ENCODE measurements around the gene C1orf74. TPM values are rescaled to one million over a fixed set of nuclear protein-coding genes. Genes with fewer than 3 reads are reported as not detected.

Gene C1orf74
- total and polyA plus RNA-seq, 5 donors from 2014 or later, result 0.07 to 0.56 (median 0.27) TPM

- Mint-ChIP-seq H3K4me1 (peaks cover 17 to 39% (median 35%) of the 10 kb centered on the region in 4 donors), H3K36me3 (peaks cover 43% of the 10 kb centered on the region), H3K9me3 (no peaks in the 10 kb centered on the region), H3K27me3 (no peaks in the 10 kb centered on the region), H3K27ac (no peak overlapping the region), H3K4me3 (no peak overlapping the region)
- peak overlapping the region; percentile 91 for H3K4me3 ChIP-seq (ENCODE audit: low read depth, low read length)
- peaks cover 95% of the 10 kb centered on the region for H3K4me1 ChIP-seq (ENCODE audit: control insufficient read depth, insufficient read depth, low read length, poor library complexity, severe bottlenecking)
- no peaks in the 10 kb centered on the region for H3K27me3 ChIP-seq (ENCODE audit: control insufficient read depth, insufficient read depth, low read length)
- peak overlapping the region; percentile 80 for H3K27ac ChIP-seq (ENCODE audit: insufficient read depth, low read length, poor library complexity, severe bottlenecking)
- H3K36me3 ChIP-seq (ENCODE audit: control insufficient read depth, insufficient read depth, low read length), result peaks cover 53% of the 10 kb centered on the region
- no peaks in the 10 kb centered on the region for H3K9me3 ChIP-seq (ENCODE audit: control insufficient read depth in 2 of 2, low read length in 2 of 2)
- DNase-seq (peak in 1 of 3 donors; percentile 33), ATAC-seq (ENCODE audit: low read depth in 2 of 2) (no peak)
These were observed 14.4 kb downstream of the C1orf74 start for GRCh38 chr1:209769971-209770370.

DNA sequence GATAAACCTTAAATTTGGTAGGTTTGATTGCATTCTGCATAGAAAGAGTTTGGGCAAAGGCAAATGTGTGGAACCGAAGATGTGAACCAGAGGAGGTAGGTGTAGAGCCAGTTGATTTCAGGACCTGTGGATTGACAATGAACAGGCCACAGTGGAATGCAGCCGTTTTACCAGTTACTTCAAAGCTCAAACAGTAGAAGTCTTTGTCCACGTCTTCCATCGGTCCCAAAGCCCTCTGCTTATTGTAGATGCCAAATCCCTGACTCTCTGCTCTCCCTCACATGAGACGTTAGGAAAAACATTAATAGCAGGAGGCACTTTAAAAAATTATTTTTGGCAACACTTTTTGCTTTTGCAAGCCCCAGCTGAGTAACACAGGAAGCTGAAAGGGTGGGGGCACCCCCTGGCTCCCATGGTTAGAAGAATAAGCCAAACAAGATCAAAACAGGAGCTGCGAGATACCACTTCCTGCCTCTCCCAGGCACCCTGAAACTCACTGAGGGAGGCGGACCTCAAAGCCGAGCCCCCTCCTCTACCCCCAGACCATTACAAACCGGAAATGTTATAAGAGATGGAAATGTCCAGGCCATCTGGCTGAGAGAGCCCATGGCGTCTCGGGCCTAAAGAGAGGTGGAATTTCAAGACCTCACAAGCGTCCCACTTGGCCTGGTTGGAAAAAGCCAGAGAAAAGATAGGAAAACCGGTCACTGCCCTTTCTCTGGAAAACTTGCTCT is 15.0 kb downstream of the C1orf74 start:
- peak overlapping the region; percentile 80 for H3K27ac ChIP-seq (ENCODE audit: insufficient read depth, low read length, poor library complexity, severe bottlenecking)
- Mint-ChIP-seq H3K4me3 (no peak overlapping the region), H3K36me3 (peaks cover 39% of the 10 kb centered on the region), H3K27ac (no peak overlapping the region), H3K9me3 (no peaks in the 10 kb centered on the region), H3K27me3 (no peaks in the 10 kb centered on the region), H3K4me1 (peaks cover 12 to 42% (median 30%) of the 10 kb centered on the region in 4 donors)
- H3K4me3 ChIP-seq (ENCODE audit: low read depth, low read length), result peak overlapping the region; percentile 91
- H3K27me3 ChIP-seq (ENCODE audit: control insufficient read depth, insufficient read depth, low read length), result no peaks in the 10 kb centered on the region
- peaks cover 95% of the 10 kb centered on the region for H3K4me1 ChIP-seq (ENCODE audit: control insufficient read depth, insufficient read depth, low read length, poor library complexity, severe bottlenecking)
- peaks cover 53% of the 10 kb centered on the region for H3K36me3 ChIP-seq (ENCODE audit: control insufficient read depth, insufficient read depth, low read length)
- ATAC-seq (ENCODE audit: low read depth in 2 of 2), result peak; percentile 84 to 85
- peak; percentile 51 to 95 (median 80) for DNase-seq
- H3K9me3 ChIP-seq (ENCODE audit: control insufficient read depth in 2 of 2, low read length in 2 of 2), result no peaks in the 10 kb centered on the region

DNA sequence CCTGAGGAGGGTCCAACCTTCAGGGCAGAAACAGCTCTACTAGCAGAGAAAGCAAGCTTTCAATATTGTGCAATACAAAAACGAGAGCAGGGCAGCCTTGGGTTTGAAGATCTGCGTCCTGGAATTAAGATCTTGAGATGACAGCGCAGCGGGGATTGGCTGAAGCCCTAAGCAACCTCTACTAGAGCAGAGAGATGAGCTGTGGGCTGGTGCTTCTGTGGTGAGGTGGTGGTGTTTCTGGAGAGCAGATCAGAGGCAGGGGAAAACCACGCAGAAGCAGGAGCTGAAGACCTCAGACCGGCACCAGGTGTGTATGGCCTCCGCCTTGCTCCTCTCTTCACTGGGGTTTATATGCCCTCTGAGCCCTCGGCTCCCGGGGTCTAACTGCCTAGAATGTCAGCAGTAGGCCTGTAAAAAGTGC is 16.0 kb downstream of the C1orf74 start:
- Mint-ChIP-seq H3K9me3 (no peaks in the 10 kb centered on the region), H3K4me1 (peaks cover 11 to 50% (median 32%) of the 10 kb centered on the region in 4 donors), H3K27me3 (no peaks in the 10 kb centered on the region), H3K4me3 (no peak overlapping the region), H3K27ac (no peak overlapping the region), H3K36me3 (peaks cover 43% of the 10 kb centered on the region)
- peaks cover 53% of the 10 kb centered on the region for H3K36me3 ChIP-seq (ENCODE audit: control insufficient read depth, insufficient read depth, low read length)
- H3K9me3 ChIP-seq (ENCODE audit: control insufficient read depth in 2 of 2, low read length in 2 of 2), result no peaks in the 10 kb centered on the region
- H3K4me3 ChIP-seq (ENCODE audit: low read depth, low read length), result peak overlapping the region; percentile 91
- peak; percentile 67 to 96 (median 80) for DNase-seq
- peaks cover 95% of the 10 kb centered on the region for H3K4me1 ChIP-seq (ENCODE audit: control insufficient read depth, insufficient read depth, low read length, poor library complexity, severe bottlenecking)
- peak overlapping the region; percentile 80 for H3K27ac ChIP-seq (ENCODE audit: insufficient read depth, low read length, poor library complexity, severe bottlenecking)
- H3K27me3 ChIP-seq (ENCODE audit: control insufficient read depth, insufficient read depth, low read length), result no peaks in the 10 kb centered on the region
- peak; percentile 79 to 81 for ATAC-seq (ENCODE audit: low read depth in 2 of 2)

DNA sequence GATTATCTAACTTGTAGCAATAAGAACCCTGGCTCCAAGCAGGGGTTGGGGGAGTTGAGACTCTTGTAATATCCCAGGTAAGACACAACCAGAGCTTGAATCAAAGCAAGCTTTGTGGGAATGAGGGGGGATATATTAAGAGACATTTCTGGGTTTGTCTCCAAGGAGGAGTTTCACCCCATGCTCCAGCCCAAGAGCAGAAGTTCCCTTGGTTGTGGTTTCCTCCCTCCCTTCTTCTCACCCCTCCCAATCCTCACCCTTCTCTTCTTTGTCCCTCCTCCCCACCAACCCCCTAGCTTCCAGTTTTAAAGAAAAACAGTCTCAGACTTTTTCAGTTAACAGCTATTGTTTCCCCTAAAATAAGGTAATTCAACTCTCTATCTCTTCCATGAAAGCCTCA is 16.7 kb downstream of the C1orf74 start:
- peak overlapping the region; percentile 80 for H3K27ac ChIP-seq (ENCODE audit: insufficient read depth, low read length, poor library complexity, severe bottlenecking)
- peaks cover 95% of the 10 kb centered on the region for H3K4me1 ChIP-seq (ENCODE audit: control insufficient read depth, insufficient read depth, low read length, poor library complexity, severe bottlenecking)
- H3K27me3 Mint-ChIP-seq, result no peaks in the 10 kb centered on the region
- H3K4me3 Mint-ChIP-seq, result no peak overlapping the region
- peak overlapping the region; percentile 91 for H3K4me3 ChIP-seq (ENCODE audit: low read depth, low read length)
- H3K27me3 ChIP-seq (ENCODE audit: control insufficient read depth, insufficient read depth, low read length), result no peaks in the 10 kb centered on the region
- no peaks in the 10 kb centered on the region for H3K9me3 Mint-ChIP-seq
- no peaks in the 10 kb centered on the region for H3K9me3 ChIP-seq (ENCODE audit: control insufficient read depth in 2 of 2, low read length in 2 of 2)
- peak in 1 of 3 donors; percentile 22 for DNase-seq
- H3K36me3 ChIP-seq (ENCODE audit: control insufficient read depth, insufficient read depth, low read length), result peaks cover 54% of the 10 kb centered on the region
- no peak for ATAC-seq (ENCODE audit: low read depth in 2 of 2)
- H3K27ac Mint-ChIP-seq, result peak overlapping the region in 1 of 3 donors; percentile 95
- H3K36me3 Mint-ChIP-seq, result peaks cover 50% of the 10 kb centered on the region
- H3K4me1 Mint-ChIP-seq, result peaks cover 10 to 57% (median 37%) of the 10 kb centered on the region in 4 donors

DNA sequence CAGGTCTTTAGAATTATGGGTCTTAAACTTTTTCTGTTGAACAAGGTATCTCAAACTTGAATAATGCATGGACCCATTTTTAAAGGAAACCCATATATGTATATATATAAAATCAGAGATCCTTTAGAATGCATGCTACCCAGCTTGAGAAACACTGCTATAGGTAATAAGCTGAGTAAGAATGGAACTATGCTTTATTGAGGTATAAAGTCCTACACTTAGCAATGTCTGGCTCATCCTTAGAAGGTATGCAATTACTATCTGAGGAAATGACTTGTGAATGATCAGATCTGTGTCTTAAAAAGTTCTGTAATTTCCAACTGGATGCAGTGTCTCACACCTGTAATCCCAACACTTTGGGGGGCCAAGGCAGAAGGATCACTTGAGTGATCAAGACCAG is 17.3 kb downstream of the C1orf74 start:
- Histone ChIP-seq H3K27me3 (ENCODE audit: control insufficient read depth, insufficient read depth, low read length) (no peaks in the 10 kb centered on the region), H3K4me3 (ENCODE audit: low read depth, low read length) (peak overlapping the region; percentile 91), H3K9me3 (ENCODE audit: control insufficient read depth in 2 of 2, low read length in 2 of 2) (no peaks in the 10 kb centered on the region), H3K27ac (ENCODE audit: insufficient read depth, low read length, poor library complexity, severe bottlenecking) (peak overlapping the region; percentile 80), H3K36me3 (ENCODE audit: control insufficient read depth, insufficient read depth, low read length) (peaks cover 54% of the 10 kb centered on the region), H3K4me1 (ENCODE audit: control insufficient read depth, insufficient read depth, low read length, poor library complexity, severe bottlenecking) (peaks cover 95% of the 10 kb centered on the region)
- ATAC-seq (ENCODE audit: low read depth in 2 of 2) (no peak), DNase-seq (peak in 1 of 3 donors; percentile 28)
- H3K9me3 Mint-ChIP-seq, result no peaks in the 10 kb centered on the region
- no peak overlapping the region for H3K4me3 Mint-ChIP-seq
- peak overlapping the region in 2 of 3 donors; percentile 95 to 98 for H3K27ac Mint-ChIP-seq
- H3K4me1 Mint-ChIP-seq, result peaks cover 17 to 63% (median 42%) of the 10 kb centered on the region in 4 donors
- H3K27me3 Mint-ChIP-seq, result no peaks in the 10 kb centered on the region
- peaks cover 56% of the 10 kb centered on the region for H3K36me3 Mint-ChIP-seq

- peak overlapping the region; percentile 80 for H3K27ac ChIP-seq (ENCODE audit: insufficient read depth, low read length, poor library complexity, severe bottlenecking)
- Mint-ChIP-seq H3K36me3 (peaks cover 66% of the 10 kb centered on the region), H3K27me3 (no peaks in the 10 kb centered on the region), H3K9me3 (no peaks in the 10 kb centered on the region), H3K27ac (peak overlapping the region in 2 of 3 donors; percentile 95 to 98), H3K4me3 (peak overlapping the region in 1 of 4 donors; percentile 97), H3K4me1 (peaks cover 26 to 74% (median 51%) of the 10 kb centered on the region in 4 donors)
- peak overlapping the region; percentile 91 for H3K4me3 ChIP-seq (ENCODE audit: low read depth, low read length)
- DNase-seq (no peak), ATAC-seq (ENCODE audit: low read depth in 2 of 2) (no peak)
- no peaks in the 10 kb centered on the region for H3K9me3 ChIP-seq (ENCODE audit: control insufficient read depth in 2 of 2, low read length in 2 of 2)
- no peaks in the 10 kb centered on the region for H3K27me3 ChIP-seq (ENCODE audit: control insufficient read depth, insufficient read depth, low read length)
- peaks cover 63% of the 10 kb centered on the region for H3K36me3 ChIP-seq (ENCODE audit: control insufficient read depth, insufficient read depth, low read length)
- peaks cover 95% of the 10 kb centered on the region for H3K4me1 ChIP-seq (ENCODE audit: control insufficient read depth, insufficient read depth, low read length, poor library complexity, severe bottlenecking)
These were observed 18.3 kb downstream of the C1orf74 start for GRCh38 chr1:209766051-209766450.

DNA sequence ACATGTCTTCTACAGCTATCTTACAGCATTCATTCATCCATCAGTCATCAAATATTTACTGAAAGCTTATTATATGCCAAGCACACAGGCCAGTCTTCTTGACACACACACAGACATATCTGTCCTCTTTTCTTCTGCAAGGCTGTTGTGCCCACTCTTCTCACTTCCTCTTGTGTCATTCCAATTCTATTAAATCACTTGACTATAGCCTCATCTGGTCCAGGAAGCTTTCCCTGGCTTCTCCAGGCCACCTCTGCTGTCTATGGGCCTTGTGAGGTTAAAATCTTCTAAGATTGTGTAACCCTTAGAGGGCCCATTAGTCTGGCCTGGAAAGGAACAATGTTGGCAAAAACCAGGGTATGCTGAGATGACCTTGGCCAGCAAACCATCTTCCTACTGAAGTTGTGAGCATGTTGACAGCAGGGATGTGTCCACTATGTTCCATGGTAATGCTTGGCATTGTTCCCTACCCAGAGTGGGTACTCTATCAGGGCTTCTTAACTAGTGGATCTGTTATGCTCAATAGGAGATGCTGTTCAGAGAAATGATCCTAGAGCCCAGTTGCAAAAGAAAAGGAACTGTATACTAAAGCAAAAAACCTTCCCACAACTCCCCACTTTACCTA is 23.2 kb downstream of the C1orf74 start:
- Mint-ChIP-seq H3K36me3 (peaks cover 68% of the 10 kb centered on the region), H3K4me3 (peak overlapping the region; percentile 57 to 95 (median 86)), H3K4me1 (peaks cover 29 to 77% (median 62%) of the 10 kb centered on the region in 4 donors), H3K27ac (peak overlapping the region in 2 of 3 donors; percentile 96), H3K27me3 (no peaks in the 10 kb centered on the region), H3K9me3 (no peaks in the 10 kb centered on the region)
- peaks cover 97% of the 10 kb centered on the region for H3K4me1 ChIP-seq (ENCODE audit: control insufficient read depth, insufficient read depth, low read length, poor library complexity, severe bottlenecking)
- ATAC-seq (ENCODE audit: low read depth in 2 of 2) (no peak), DNase-seq (no peak)
- H3K36me3 ChIP-seq (ENCODE audit: control insufficient read depth, insufficient read depth, low read length), result peaks cover 74% of the 10 kb centered on the region
- peak overlapping the region; percentile 80 for H3K27ac ChIP-seq (ENCODE audit: insufficient read depth, low read length, poor library complexity, severe bottlenecking)
- peak overlapping the region; percentile 67 for H3K4me3 ChIP-seq (ENCODE audit: low read depth, low read length)
- H3K27me3 ChIP-seq (ENCODE audit: control insufficient read depth, insufficient read depth, low read length), result no peaks in the 10 kb centered on the region
- no peaks in the 10 kb centered on the region for H3K9me3 ChIP-seq (ENCODE audit: control insufficient read depth in 2 of 2, low read length in 2 of 2)
